Natural killer cell (primary cell): ENCODE results near the gene HMGN4. TPM values are rescaled to one million over a fixed set of nuclear protein-coding genes. Genes with fewer than 3 reads are reported as not detected.

Source experiments
- ATAC-seq, 3 donors: fragments of 150-1000 bp in 2 of 3; fragments of 200-7000 bp in 1 of 3; cut with Tn5 transposase; 1 replicate in 1 of 3; 2 replicates in 2 of 3; pipeline ENCODE4 v1.10.0; 2021; ENCODE audit warnings: mild to moderate bottlenecking in 2 of 3, moderate library complexity in 2 of 3
- DNase-seq, 2 donors: peaks; one replicate each; pipeline versions ENCODE4 v3.0.0 to v3.0.0-alpha.2; 2013 to 2021; ENCODE audit warnings: mixed read lengths in 1 of 2
- H3K27ac ChIP-seq: one replicate; pipeline ENCODE4 v1.5.1; 2013; ENCODE audit warnings: mild to moderate bottlenecking, low read length
- H3K27me3 ChIP-seq: one replicate; pipeline ENCODE4 v1.6.1; 2013; ENCODE audit warnings: low read length; ENCODE audit not compliant: control insufficient read depth, insufficient read depth
- H3K36me3 ChIP-seq: one replicate; pipeline ENCODE4 v1.6.1; 2013; ENCODE audit warnings: low read length; ENCODE audit not compliant: control insufficient read depth, insufficient read depth
- H3K4me1 ChIP-seq: one replicate; pipeline ENCODE4 v1.6.1; 2013; ENCODE audit warnings: low read length; ENCODE audit not compliant: control insufficient read depth, insufficient read depth
- H3K4me3 ChIP-seq: one replicate; pipeline ENCODE4 v1.5.1; 2013; ENCODE audit warnings: low read length
- H3K9me3 ChIP-seq: one replicate; pipeline ENCODE4 v1.6.1; 2013; ENCODE audit warnings: low read length; ENCODE audit not compliant: control insufficient read depth, insufficient read depth
- H3K27ac Mint-ChIP-seq, 2 donors: one replicate each; pipeline ENCODE4 v1.8.0; 2022; ENCODE audit warnings: mild to moderate bottlenecking in 2 of 2, mixed read lengths in 2 of 2, moderate library complexity in 1 of 2
- H3K27me3 Mint-ChIP-seq, 2 donors: one replicate each; pipeline ENCODE4 v1.8.0; 2022; ENCODE audit warnings: low read depth in 2 of 2, mixed read lengths in 2 of 2
- H3K36me3 Mint-ChIP-seq: one replicate; pipeline ENCODE4 v1.8.0; 2022; ENCODE audit warnings: mixed read lengths
- H3K4me1 Mint-ChIP-seq, 2 donors: one replicate each; pipeline ENCODE4 v1.8.0; 2022; ENCODE audit warnings: mixed read lengths in 2 of 2
- H3K4me3 Mint-ChIP-seq: one replicate; pipeline ENCODE4 v1.8.0; 2022; ENCODE audit warnings: mild to moderate bottlenecking, moderate library complexity, mixed read lengths
- H3K9me3 Mint-ChIP-seq, 2 donors: one replicate each; pipeline ENCODE4 v1.8.0; 2022; ENCODE audit warnings: mixed read lengths in 2 of 2
- WGBS: methylation state at CpG from one replicate; pipeline ENCODE4 v1.1.7; 2013; ENCODE audit warnings: missing lambda C conversion rate; ENCODE audit not compliant: insufficient coverage; 5-methylcytosine and 5-hydroxymethylcytosine counted together
- intact Hi-C: fragments of 100-400 bp; cut with micrococcal nuclease; formaldehyde crosslinking; loops from one replicate; pipeline ENCODE4 v1.14.2; 2022
- total RNA-seq, 4 donors: library from RNA; stranded (reverse); fragments of 120-200 nt in 1 of 4; gene quantifications; one replicate each; pipeline versions ENCODE4 v1.2.3 to v1.2.4, GENCODE V29; 2013 to 2022
- TF ChIP-seq, protein P1 (sequence below): fragments of 200-600 bp; IDR thresholded peaks from one replicate; pipeline ENCODE4 v1.8.0; 2022; ENCODE audit warnings: antibody characterized with exemption

Gene HMGN4
- total RNA-seq, 3 donors from 2014 or later (not counting 1 experiment from before 2014, with no cell fraction given): 55.7 to 80.6 (median 70.3) TPM

DNA sequence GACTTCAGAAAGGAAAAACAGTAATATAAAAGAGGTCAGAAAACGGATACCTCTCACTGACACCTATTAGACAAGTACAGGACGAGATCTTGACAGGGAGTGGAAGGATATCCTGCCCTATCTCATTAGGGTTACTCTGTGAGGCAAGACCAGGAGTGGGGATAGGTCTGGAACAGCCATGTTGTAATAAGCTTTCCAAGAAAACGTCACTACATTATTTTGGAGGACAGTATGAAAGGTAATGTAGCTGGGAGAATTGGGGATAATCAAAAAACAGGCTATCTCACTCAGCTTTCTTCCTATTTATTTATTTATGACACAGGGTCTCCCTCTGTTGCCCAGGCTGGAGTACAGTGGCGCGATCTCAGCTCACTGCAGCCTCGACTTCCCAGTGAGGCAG, 25.3 kb downstream of the HMGN4 start:
- Histone ChIP-seq H3K27me3 (no peaks in the 10 kb centered on the region), H3K36me3 (no peaks in the 10 kb centered on the region), H3K27ac (no peak overlapping the region), H3K9me3 (no peaks in the 10 kb centered on the region), H3K4me1 (peaks cover 7% of the 10 kb centered on the region), H3K4me3 (no peak overlapping the region)
- Mint-ChIP-seq H3K27ac (no peak overlapping the region), H3K27me3 (peaks cover 2% of the 10 kb centered on the region in 2 donors), H3K4me1 (peaks cover 7% of the 10 kb centered on the region in 2 donors), H3K9me3 (peaks cover 0 to 2% of the 10 kb centered on the region in 2 donors), H3K36me3 (peaks cover 5% of the 10 kb centered on the region), H3K4me3 (no peak overlapping the region)
- whole genome bisulfite sequencing: 97% methylated on average over 4 of the region's 6 CpGs
- intact Hi-C loops: no loop called here
- no peak for ATAC-seq
- DNase-seq: no peak
- TF ChIP-seq, protein P1, sequence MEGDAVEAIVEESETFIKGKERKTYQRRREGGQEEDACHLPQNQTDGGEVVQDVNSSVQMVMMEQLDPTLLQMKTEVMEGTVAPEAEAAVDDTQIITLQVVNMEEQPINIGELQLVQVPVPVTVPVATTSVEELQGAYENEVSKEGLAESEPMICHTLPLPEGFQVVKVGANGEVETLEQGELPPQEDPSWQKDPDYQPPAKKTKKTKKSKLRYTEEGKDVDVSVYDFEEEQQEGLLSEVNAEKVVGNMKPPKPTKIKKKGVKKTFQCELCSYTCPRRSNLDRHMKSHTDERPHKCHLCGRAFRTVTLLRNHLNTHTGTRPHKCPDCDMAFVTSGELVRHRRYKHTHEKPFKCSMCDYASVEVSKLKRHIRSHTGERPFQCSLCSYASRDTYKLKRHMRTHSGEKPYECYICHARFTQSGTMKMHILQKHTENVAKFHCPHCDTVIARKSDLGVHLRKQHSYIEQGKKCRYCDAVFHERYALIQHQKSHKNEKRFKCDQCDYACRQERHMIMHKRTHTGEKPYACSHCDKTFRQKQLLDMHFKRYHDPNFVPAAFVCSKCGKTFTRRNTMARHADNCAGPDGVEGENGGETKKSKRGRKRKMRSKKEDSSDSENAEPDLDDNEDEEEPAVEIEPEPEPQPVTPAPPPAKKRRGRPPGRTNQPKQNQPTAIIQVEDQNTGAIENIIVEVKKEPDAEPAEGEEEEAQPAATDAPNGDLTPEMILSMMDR: no peak

DNA sequence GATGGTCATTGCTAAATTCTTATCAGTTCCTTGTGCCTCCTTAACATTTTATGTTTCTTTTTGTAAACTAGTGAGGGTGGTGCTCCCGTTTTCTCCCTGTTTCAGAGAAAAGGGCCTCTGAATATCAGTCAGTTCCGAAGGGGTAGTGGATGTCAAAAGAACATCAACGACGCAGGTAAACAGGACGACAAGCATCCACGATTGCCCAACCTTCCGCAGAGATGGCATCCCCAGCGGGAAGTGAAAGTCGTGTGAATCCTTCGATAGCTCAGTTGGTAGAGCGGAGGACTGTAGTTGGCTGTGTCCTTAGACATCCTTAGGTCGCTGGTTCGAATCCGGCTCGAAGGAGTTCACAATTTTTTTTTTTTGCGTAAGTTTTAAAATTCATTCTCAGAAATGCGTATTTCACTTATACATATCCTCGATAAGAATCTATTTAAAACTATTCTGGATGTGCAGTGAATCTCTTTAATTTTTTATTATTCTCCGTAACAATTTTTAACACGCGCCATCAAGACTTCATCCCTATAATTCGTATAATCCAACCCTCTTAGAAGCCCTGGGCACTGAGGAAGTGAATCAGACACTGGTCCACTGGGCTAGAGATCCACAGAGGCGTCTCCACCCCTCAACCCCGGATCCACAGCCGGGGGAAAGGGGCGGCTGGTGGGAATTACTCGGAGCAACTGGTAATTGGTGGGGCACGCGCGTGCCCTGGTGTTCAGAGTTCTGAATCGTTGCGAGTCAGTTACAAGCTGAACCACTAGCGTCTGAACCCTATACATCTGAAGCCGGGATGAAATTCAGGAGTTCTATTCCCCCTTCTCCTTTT, 30.7 kb downstream of the HMGN4 start:
- peaks cover 27 to 34% of the 10 kb centered on the region in 2 donors for H3K4me1 Mint-ChIP-seq
- DNase-seq (peak; percentile 99), ATAC-seq (peak; percentile 76 to 82 (median 81))
- peaks cover 25% of the 10 kb centered on the region for H3K4me1 ChIP-seq
- H3K27me3 Mint-ChIP-seq: peaks cover 5 to 6% of the 10 kb centered on the region in 2 donors
- intact Hi-C loops: loop anchor here (1.0 kb wide), 2 partner anchors 14 to 32 kb away; no protein-coding TSS in a partner anchor
- TF ChIP-seq, protein P1: no peak
- peak overlapping the region; percentile 99 to 100 for H3K27ac Mint-ChIP-seq
- no peaks in the 10 kb centered on the region for H3K36me3 ChIP-seq
- H3K9me3 ChIP-seq: no peaks in the 10 kb centered on the region
- H3K9me3 Mint-ChIP-seq: peaks cover 0 to 7% of the 10 kb centered on the region in 2 donors
- 6% methylated on average over 31 of the region's 34 CpGs for WGBS
- peak overlapping the region; percentile 97 for H3K4me3 Mint-ChIP-seq
- peak overlapping the region; percentile 90 for H3K4me3 ChIP-seq
- H3K27ac ChIP-seq: peak overlapping the region; percentile 66
- no peaks in the 10 kb centered on the region for H3K27me3 ChIP-seq
- peaks cover 9% of the 10 kb centered on the region for H3K36me3 Mint-ChIP-seq

DNA sequence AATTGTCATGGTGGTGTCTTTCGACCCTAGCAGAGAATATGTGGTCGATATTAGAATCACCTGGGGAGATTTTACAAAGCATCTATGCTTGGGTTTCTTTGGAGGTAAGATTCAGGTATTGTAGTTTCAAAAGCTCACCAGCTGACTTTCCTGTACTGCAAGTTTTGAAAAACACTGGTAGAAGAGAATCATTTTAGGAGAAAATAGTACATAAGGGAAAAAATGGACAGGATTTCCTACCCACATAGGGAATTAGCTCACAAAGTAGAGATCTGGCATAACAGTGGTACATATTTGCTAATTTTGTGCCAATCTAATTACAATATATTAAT, 31.2 kb downstream of the HMGN4 start:
- H3K4me3 Mint-ChIP-seq: peak overlapping the region; percentile 97
- no peak for ATAC-seq
- no peak for DNase-seq
- Histone ChIP-seq H3K27me3 (no peaks in the 10 kb centered on the region), H3K36me3 (no peaks in the 10 kb centered on the region), H3K4me3 (peak overlapping the region; percentile 90), H3K27ac (peak overlapping the region; percentile 56), H3K4me1 (peaks cover 25% of the 10 kb centered on the region), H3K9me3 (no peaks in the 10 kb centered on the region)
- intact Hi-C loops: no loop called here
- H3K36me3 Mint-ChIP-seq: peaks cover 9% of the 10 kb centered on the region
- peaks cover 27 to 34% of the 10 kb centered on the region in 2 donors for H3K4me1 Mint-ChIP-seq
- TF ChIP-seq, protein P1: no peak
- H3K27me3 Mint-ChIP-seq: peaks cover 5 to 6% of the 10 kb centered on the region in 2 donors
- 7% methylated on average over 2 of the region's 2 CpGs for WGBS
- peak overlapping the region; percentile 99 to 100 for H3K27ac Mint-ChIP-seq
- peaks cover 0 to 7% of the 10 kb centered on the region in 2 donors for H3K9me3 Mint-ChIP-seq
